HG02852 (cell line): ENCODE measurements around the gene BEST3.
A peak's percentile ranks its signal among the peaks of the same experiment; 100 is the strongest.

Experiments
- ATAC-seq: cut with Tn5 transposase; IDR thresholded peaks from one replicate; pipeline ENCODE4 v1.9.1; 2021; ENCODE audit warnings: mild to moderate bottlenecking, moderate library complexity; ENCODE audit not compliant: unreplicated experiment

BEST3 gene

DNA sequence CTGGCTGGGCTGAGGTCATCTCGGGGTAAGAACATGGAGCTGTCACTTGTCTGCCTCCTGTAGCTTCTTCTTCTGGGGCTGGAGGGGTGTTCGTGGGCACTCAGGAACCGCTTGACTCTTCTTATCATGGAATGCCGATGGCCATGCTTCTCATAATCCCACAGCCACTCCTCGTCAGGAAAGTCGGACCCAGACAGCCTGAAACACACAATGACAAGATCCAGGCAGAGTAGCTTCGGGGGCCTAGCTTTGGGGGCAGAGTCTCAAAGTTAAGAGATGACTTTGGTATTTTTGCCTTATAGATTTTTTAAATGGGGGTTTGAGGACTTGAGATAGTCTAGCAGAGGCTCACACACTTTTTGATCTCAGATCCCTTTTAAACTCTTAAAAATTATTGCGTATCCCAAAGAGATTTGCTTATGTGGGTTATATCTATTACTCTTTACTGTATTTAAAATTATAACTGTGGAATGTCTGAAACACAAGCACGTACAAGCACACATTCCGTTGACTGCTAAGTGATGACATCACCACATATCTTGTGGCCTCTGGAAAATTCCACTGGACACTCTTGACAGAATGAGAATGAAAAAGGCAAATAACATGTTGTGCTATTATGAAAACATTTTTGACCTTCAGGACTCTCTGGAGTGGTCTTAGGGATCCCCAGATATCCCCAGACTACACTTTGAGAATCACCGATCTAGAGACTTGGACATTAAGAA, 43.3 kb downstream of the BEST3 start:
- ATAC-seq = no peak

DNA sequence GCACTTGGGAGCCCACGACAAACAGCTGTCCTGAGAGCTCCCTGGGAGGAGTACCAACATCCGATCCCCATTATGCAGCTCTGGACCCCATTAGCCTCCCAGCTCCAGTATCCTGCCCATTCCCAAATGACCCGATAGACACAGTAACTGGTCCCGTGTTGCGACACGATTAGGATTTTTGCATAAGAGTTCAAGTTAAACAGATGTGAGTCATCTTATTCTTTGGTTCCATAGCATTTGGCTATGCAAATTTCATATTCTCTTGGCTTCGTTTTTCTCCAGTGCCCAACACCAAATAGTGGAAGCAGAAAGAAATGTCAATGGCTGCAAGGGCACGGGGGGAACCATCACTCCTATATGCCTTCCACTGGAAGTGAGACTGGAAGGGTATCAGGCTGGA, 45.4 kb downstream of the BEST3 start:
- ATAC-seq = no peak

DNA sequence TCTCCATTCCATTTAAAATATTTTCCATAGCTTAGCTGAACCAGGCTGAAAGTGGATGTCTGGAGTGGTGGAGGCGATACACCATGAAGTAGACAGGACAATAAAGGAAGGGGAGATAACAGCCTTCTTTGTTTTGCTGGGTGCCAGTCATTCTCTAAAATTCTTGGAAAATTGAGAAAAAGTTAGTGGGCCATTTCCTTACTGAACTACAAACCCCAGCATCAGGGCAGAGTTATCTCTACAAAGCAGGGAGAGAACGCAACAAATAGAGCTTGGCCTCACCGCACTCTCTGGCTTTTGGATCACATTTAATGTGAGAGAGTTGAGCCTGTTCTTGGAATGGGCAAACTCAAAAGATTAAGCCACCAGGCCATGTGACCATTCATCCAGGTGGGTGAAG, 47.2 kb downstream of the BEST3 start:
- no peak for ATAC-seq

DNA sequence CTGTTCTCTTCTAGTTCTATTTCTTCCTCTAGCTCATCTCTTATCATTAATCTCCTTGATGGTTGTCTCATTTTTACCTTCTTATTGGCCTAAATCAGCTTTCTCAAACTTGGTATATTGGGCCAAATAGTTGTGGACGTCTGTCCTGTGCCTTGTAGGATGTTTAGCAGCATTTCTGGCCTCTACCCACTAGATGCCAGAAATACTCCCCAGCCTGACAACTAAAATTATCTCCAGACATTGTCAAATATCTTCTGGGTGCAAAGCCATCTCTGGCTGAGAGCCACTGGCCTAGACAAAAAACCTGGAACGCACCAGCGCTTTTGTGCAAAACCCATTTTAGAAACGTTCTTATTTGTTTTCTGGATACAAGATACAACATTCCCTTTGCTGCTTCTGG, 49.6 kb downstream of the BEST3 start:
- ATAC-seq = no peak

DNA sequence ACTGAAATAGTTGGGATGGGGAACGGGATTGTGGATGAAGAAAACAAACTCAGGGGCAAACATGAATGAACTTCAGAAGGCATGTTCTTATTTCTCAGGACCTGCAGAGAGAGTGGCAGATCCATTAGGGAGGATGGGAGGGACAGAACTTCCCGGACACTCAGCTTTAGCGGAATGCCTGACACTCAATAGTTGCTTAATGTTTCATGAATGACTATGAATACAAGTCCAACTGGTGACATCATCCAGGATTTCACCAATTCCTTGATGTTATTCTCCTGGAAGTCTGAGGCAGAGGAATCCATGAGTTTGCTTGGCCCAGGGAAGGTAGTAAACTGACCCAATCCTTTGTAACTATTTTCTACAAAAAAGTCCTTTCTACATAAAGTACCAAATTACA, 50.6 kb downstream of the BEST3 start:
- no peak for ATAC-seq

DNA sequence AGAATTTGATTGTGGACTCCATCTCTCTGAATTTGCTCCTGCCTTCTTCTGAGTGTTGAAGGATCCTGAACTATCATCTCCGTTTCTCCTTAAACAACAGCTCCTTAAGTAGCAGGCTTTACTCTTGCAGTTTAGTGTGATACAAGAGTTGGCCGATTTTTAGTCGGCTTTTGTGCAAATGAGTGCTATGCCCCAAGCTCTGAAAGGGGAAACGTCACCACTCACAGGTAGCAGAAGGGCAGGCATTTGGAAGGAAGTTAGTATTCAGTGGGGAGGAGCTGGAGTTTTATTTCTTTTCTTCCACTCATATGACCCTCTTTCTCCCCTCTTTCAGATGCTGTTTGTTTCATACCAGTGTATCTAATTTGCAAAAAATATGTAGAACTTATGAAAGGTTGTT, 51.9 kb downstream of the BEST3 start:
- no peak for ATAC-seq

DNA sequence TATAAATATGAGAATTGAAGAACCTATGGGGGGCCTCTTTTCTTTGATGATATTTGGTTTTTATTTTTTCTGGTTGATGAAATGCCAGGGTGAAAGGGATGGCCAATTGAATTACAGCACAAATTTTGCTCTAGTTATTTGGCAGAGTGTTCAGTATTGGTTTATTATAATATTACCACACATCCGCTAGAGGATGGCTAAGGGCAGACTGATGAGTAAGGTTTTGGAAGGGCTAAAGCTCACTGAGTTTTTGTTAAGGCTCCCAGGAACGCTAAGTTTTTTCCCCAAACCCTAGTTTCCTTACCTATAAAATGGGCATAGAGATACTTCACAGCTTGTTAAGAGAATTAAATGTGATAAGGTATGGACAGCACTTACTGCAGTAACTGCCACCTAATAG, 54.1 kb downstream of the BEST3 start:
- no peak for ATAC-seq

DNA sequence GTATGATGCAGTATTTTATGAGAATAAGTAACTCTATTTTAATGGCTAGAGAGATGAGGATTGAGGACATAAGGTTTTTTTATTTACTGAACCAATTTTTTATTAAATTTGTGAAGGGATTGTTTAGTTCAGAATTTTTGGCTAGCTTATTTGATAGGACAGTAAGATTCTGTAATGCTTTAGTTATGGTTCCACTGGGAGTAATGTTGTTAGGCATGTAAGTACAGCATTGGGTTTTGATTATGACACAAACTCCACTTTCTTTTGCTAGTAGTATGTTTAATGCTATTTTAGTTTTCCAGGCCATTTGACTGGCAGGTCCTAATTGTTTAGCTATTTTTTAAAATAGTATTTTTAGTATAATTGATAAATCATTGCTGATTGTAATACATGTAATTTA, 54.6 kb downstream of the BEST3 start:
- ATAC-seq = no peak

DNA sequence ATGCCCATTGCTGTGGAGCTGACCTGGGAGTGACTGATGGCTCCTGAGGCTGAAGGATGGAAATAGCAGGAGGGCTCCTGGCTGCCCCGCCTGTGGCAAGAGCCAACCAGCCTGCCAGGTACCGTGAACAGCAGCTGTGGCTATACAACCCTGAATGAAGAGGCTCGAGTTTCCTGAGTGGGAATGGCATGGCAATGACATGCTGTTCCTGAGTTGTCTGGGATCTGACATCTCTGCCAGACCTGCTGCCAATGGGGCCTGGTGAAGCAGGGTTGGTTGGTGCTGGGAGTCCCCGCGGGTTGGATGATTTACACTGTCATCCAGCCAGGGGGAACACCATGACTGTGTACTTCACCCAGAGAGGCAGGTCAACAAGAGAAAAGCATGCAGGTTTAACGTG, 56.6 kb downstream of the BEST3 start:
- ATAC-seq = no peak

DNA sequence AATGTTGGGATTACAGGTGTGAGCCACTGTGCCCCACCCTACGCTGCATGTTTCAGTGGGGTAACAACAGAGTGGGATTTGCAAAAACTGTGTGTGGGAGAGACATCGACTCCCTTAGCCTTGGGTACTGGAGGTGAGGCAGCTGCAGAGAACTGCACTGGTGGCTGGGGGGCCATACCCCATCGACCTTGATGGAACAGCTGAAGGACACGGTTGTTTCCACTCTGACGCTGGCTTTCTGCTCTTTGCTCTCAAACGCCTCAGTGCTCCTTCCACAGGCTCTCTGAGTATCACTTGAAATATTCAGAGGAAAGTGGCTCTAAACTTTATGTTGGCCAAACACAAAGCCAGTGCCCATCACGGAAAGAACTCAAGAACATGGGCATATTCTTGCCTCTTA, 57.6 kb downstream of the BEST3 start:
- ATAC-seq = no peak

DNA sequence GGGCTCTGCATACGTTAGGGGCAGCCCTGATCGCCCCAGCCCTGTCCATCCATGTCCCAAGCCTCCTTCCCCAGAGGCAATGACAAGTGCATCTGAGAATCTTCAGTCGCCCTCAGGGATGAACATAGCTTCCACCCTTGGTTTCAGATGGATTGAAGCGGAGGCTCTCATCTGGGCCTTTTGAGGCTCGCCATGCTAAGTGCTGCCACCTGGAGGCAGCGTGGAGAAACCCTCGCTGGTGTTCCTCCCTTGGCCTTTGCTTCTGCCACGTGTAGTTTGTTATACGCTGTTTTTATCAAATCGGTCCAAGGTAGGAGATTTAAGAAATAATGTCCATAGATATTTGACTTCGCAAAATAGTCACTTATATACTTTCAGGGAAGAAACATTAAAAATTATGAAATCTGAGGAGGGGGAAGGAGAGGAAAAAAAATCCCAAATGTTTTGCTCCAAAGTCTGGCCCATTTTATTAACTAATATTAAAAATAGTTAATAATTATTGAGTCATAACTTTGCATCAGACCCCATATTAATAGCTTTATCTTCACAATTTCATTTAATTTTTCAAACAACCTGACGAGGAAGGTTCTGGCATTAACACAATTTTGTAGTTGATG, 59.6 kb downstream of the BEST3 start:
- ATAC-seq = peak; percentile 87

DNA sequence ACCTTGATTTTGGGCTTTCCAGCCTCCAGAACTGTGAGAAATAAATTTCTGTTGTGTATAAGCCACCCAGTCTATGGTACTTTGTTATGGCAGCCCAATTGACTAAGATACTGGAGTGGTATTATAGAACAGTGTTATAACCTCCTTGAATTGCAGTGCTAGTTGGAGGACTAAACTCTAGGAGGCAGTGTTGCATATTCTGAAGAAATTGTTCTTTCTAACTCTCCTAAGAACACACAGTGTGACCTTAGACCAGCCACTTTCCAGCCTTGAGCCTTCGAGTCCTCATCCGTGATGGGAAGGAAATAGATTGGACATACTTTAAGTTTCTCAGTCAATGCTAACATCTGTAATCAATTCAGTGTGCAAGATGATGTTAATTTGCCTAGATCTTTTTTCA, 66.0 kb downstream of the BEST3 start:
- no peak for ATAC-seq

DNA sequence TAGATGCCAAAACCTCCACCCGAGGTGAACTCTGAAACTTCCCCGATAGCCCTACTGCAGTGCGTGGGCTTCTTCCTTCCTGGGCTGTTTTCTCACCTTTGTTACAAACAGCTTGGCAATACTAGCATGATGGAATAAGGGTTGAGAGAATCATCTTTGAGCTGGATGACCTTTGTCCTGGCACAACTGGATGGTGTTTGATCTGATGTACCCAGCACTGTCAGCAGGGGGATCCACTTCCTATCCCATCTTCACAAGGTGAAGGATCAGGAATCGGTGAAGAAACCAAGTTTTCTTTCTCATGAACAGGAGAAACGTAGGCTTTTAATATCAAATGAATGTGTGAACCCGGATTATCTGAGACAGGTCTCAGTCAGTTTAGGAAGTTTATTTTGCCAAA, 68.9 kb downstream of the BEST3 start:
- ATAC-seq = no peak

DNA sequence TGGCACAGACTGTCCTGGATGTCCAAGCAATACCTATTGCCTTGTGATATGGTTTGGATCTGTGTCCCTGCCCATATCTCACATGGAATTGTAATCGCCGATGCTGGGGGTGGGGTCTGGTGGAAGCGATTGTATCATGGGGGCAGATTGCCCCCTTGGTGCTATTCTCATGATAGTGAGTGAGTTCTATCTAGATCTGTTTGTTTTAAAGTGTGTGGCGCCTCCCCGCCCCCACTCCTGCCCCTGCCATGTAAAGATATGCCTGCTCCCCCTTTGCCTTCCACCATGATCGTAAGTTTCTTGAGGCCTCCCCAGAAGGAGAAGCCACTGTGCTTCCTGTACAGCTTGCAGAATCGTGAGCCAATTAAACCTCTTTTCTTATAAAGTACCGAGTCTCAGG, 71.6 kb downstream of the BEST3 start:
- no peak for ATAC-seq

DNA sequence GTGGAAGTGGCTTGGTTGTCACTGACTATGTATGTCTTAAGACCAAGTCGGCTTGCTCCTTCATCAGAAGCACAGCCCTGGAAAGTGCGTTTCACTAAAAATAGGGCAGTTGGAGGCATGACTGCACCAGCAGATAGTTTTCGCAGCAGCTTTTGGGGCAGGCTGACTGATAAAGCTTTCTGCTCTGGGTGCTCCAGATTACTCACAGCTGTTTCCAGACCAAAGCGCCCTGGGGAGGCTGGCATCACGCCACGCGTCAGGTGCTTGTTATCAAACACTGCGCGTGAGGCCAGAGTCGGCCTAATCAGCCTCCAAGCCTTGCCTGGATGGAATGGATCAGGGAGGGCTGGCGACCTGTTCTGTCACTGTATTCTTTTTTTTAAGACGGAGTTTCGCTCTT, 75.1 kb downstream of the BEST3 start:
- ATAC-seq = no peak

DNA sequence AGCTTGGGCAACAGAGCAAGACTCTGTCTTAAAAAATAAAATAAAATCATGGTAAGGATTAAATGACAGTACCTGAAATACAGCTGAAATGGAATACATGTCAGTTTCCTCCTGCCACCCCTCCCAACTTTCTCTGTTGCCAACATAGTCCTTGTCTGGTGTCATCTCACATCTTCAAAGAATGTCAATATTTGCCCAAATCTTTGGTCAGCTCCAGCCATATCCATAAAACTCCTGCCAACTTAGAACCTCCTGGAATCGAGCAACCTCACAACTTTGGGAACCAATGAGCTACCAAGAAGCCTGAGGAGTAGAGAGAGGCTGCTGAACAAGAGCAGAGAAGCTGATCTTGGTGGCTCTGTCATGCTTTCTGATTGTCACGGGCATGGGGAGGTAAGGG, 77.6 kb downstream of the BEST3 start:
- no peak for ATAC-seq

DNA sequence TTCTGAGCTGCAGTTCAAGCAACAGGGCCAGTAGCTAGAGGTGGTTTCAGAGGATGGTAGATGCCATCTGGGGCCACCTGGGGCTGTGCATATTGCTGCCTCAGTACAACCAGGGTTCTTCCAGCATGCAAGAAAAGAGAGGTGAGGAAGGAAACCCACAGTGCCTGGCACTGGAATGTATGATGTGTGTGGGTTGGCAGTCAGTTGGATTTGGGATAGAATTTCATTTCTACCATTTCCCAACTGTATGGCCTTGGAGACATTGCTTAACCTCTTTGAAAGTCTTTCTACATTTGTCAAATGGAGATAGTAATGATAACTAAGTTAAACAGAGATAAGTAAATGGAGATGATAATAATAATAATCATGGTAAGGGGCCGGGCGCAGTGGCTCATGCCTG, 78.2 kb downstream of the BEST3 start:
- no peak for ATAC-seq

DNA sequence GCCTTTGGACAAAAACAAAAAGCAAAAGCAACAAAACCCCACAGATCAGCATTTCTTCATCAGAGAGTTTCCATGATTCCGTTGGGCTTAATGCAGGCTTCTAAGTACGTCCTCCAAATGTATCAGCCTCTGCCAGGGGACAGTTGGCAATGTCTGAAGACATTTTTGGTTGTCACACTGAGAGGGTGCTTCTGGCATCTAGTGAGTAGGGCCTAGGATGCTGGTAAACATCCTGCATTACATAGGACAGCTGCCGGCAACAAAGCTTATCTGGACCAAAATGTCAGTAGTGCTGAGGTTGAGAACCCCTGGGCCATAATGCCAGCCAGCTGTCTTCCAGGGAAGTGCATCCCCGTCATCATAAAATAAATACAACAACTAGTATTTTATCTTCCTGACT, 79.0 kb downstream of the BEST3 start:
- ATAC-seq = no peak

DNA sequence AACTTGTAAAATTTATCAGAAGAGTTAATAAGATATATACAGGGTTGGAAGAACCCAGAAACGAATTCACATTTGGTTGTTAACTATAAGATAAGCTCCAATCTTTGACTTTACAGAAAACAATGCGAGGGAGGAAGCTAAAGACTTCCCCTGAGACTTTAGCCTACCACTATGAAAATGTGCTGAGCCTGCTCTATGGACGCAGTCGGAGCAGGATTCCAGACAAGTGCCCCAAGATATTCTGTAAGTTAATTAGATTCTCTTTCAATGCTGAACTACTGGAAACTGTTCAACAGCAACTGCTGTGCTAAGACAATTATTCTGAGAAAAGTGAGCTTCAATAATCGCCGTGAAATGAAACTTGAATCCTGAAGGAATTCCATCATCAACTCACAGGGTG, 80.1 kb downstream of the BEST3 start:
- no peak for ATAC-seq

DNA sequence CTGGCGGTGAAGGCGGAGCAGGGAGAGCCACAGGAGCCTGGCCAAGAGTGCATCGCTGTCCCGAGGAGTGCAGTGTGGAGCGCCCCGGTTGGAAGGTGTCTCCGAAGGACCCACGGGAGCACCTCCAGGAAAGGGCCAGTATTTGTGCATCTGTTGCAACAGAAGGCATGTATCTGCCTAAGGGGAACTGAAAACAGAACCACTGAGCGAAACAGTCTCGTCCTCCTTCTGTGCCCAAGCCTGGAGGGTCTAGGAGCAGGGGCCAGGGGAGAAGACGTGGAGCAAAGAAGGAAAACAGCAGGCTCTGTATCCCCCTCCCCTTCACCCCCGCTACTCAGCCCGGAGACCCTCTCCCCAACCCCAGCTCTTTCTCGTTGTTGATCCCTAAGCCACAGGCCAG, 83.1 kb downstream of the BEST3 start:
- no peak for ATAC-seq

DNA sequence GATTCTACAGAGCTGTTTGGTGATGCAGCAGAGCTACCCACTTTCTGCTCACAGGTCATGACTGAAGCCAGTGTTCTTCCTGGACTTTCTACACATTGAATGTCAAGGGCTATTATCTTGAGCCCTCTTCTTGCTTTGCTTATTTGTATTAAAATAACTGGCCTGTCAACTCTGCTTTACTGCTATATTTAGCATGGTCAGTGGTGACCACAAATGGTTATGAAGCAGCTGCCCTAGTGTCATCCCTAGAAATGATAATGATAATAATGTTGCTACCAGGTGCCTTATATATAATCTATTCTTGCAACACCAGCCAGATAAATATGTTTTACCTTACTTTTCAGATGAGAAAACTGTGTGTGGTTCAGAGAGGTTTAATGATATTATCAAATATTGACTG, 85.8 kb downstream of the BEST3 start:
- no peak for ATAC-seq

DNA sequence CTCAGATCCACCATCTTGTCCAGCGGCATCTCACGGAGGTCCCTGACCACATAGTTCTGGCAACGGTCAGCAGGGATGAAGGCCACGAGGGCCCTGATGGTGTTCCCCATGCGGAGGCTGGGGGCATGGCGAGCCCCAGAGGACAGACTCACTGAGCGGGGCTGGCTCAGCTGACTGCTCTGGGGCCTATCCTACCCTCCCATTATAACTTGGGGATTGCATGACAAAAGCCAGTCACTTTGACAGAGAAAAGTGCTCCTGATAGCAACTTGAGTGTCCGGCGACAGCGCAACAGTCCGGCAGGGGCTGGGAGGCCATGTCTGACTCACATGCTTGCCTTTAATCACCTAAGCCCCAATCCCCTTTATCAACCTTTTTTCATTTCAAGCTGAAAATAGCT, 88.4 kb downstream of the BEST3 start, which contains the start of gene LRRC10:
LRRC10 (minus strand) TSS at position 179 of the 400 bp plus-strand sequence; CDS start at position 110, 69 bp downstream.
- no peak for ATAC-seq

DNA sequence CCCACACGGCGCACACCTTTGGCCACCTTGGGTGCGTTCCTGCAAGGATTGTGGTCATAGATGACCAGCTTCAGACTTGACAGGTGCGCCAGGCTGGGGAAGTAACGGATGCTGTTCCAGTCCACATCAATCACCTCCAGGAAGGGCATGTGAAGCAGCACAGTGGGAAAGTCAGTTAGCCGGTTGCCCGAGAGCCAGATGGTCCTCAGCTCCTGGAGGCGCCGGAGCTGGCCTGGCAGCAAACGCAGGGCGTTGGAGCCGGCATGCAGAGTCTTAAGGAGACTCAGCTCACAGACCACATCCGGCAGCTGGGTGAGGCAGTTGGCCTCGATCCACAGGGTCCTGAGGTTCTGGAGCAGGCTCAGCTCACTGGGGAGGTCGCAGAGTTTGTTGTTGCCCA, 89.0 kb downstream of the BEST3 start:
- no peak for ATAC-seq
